ENCODE measurements around the gene SLC12A7.

Gene SLC12A7

GRCh38 chr5:1045960-1046560 lies 65.8 kb downstream of the SLC12A7 start:
- DNase-seq = no peak

- DNase-seq = no peak
Measured at GRCh38 chr5:1044117-1044516, 67.7 kb downstream of the SLC12A7 start.

DNA sequence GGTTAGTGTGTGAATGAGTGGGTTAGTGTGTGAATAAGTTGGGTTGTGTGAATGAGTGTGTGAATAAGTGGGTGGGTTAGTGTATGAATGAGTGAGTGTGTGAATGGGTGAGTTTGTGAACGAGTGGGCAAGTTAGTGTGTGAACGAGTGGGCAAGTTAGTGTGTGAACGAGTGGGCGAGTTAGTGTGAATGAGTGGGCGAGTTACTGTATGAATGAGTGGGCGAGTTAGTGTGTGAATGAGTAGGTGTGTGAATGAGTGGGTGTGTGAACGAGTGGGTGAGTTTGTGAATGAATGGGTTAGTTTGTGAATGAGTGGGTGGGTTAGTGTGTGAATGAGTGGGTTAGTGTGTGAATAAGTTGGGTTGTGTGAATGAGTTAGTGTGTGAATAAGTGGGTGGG lies 68.5 kb downstream of the SLC12A7 start:
- no peak for DNase-seq

DNA sequence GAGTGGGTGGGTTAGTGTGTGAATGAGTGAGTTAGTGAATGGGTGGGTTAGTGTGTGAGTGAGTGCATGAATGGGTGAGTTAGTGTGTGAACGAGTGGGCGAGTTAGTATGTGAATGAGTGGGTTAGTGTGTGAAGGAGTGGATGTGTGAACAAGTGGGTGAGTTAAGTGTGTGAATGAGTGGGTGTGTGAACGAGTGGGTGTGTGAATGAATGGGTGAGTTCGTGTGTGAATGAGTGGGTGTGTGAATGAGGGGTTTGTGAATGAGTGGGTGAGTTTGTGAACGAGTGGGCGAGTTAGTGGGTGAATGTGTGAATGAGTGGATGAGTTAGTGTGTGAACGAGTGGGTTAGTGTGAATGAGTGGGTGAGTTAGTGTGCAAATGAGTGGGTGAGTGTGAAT lies 69.2 kb downstream of the SLC12A7 start:
- no peak for DNase-seq

- no peak for DNase-seq
Measured at GRCh38 chr5:1041225-1042143, 70.4 kb downstream of the SLC12A7 start.

DNA sequence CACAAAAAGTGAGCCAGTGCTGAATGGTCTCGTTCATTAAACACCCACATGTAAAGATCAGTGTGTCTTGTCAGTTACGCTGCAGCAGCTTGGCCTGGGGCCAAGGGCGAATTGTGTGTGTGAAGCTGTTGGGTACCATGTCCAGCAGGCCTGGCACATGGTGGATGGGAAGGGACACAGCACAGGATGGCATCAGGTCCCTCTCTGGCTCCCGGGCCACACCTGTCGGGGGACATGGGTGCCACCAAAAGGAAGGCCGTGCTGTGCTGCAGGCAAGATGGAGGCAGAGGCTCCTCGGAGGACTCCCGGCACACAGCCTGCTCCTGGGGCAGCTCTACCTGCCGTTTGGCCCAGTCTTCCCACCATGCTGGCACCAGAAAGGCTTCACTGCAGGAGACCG lies 71.3 kb downstream of the SLC12A7 start:
- DNase-seq = no peak

- DNase-seq = no peak
Measured at GRCh38 chr5:1039706-1040260, 72.1 kb downstream of the SLC12A7 start.

GRCh38 chr5:1039210-1039548 lies 72.7 kb downstream of the SLC12A7 start:
- DNase-seq = no peak

DNA sequence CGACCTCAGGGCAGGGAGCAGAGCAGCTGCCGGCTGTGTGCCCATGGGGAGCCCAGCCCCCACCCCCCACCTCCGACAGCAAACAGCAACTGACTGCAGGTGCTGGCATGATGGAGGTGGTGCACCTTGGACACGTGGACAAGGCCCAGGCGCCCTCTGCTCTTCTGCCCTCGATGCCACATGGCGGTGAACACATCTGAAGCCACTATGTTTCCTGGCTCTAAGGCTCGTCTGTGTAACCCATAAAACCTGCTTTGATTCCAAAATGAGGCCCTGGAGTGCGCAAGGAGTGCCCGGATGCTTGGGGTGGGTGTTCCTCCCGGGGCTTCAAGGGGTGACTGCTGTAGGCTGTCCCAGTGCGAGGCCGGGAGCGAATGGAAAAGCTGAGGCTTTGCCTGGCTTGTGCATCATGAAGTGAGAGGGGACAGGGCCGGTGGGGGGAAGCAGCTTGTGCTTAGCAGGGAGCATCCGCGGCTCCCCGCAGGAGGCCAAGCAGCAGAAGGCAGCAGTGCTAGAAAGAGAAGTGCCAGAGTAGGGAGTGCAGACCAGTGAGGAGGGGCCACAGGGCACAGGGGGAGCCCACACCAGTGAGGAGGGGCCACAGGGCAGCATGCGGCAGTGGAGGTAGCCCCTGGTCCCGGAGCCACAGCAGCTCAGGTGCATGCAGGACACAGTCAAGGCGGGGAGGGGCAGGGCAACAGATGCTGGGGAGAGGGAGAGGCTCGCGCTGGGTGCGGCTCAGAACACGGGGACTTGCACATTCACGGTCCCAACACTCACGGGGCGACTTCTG lies 73.2 kb downstream of the SLC12A7 start:
- no peak for DNase-seq

- no peak for DNase-seq
Measured at GRCh38 chr5:1037671-1038416, 74.0 kb downstream of the SLC12A7 start.

GRCh38 chr5:1037123-1037670 lies 74.7 kb downstream of the SLC12A7 start:
- DNase-seq = no peak

DNA sequence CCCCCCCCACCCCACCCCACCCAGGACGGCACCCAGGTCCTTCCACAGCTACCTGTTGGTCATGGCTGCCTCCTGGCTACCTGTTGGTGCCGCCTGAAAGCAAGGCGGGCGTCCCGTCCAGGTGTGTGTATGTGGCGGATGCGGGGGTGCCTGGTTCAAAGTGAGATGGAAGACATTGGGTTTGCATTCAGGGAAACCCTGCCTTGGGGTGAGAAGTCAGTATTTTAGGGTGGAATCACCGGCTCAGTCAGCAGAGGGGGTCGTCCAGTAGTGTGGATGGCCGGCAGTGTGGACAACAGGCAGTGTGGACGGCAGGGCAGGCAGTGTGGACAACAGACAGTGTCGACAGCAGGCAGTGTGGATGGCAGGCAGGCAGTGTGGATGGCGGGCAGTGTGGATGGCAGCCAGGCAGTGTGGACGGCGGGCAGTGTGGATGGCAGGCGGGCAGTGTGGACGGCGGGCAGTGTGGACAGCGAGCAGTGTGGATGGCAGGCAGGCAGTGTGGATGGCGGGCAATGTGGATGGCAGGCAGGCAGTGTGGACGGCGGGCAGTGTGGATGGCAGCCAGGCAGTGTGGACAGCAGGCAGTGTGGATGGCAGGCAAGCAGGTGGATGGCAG lies 75.2 kb downstream of the SLC12A7 start:
- DNase-seq = no peak

DNA sequence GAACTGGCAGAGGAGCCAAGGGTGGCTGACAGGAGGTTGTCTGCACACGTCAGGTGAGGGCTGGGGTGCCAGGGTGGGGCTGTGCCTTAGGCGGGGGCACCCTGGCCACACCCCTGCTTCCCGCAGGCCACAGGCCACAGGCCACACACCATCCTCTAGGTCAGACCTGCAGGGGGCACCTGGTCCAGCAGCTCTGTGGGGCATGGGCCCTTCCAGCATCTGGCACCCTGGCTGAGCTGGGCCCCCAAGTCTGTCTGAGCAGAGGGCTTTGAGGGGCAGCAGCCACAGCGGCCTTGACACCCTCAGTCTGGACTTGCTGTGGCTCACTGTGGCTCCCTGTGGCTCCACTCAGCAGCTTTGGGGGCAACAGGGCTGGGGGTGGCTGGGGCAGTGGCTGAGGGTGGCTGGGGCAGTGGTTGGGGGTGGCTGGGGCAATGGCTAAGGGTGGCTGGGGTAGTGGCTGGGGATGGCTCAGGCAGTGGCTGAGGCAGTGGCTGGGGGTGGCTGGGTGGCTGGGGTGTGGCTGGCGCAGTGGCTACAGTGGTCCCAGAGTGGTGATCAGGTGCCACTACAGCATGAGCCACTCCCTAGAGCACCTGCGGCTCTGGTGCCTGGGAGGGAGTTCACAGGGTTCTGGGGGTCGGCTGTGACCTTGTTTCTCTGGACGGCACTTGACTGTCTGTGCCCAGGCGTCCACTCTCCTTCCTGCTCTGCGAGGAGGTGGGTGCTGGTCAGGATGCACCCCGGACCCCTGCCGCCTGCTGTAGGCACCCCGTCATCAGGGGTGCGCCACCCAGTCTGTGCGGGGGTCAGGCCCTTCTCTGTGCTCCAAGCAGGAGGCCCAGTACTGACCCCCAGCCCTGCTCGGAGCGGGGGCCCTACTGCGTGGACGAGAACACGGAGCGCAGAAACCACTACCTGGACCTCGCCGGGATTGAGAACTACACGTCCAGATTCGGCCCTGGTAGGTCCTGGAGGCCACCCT lies 76.2 kb downstream of the SLC12A7 start:
- DNase-seq = no peak

DNA sequence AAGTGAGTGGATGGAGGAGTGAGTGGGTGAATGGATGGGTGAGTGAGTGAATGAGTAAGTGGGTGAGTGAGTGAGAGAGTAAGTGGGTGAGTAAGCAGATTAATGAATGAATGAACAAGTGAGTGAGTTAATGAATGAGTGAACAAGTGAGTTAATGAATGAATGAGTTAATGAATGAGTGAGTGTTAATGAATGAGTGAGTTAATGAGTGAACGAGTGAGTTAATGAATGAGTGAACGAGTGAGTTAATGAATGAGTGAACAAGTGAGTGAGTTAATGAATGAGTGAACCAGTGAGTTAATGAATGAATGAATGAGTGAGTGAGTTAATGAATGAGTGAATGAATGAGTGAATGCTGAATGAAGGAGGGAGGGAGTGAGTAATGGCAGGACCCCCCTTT lies 76.9 kb downstream of the SLC12A7 start:
- DNase-seq = no peak

DNA sequence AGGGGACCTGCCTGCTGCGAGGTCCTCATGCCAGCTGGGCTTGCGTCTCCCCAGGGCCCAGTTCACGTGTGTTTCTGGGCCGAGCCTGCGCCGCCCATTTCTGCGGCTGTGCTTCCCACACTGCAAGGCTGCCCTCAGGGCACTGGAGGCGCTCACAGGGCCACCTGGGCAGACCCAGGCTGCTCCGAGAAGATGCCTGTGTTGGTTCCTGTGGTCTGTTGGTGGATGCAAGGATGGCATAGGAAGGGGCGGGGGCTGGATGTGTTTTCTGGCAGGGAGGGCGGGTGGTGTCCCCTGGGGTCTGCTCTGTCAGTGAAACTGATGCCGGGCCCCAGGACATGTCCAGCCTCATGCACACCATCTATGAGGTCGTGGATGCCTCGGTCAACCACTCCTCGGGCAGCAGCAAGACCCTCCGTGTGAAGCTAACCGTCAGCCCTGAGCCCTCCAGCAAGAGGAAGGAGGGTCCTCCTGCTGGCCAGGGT lies 77.4 kb downstream of the SLC12A7 start:
- no peak for DNase-seq

GRCh38 chr5:1033606-1034420 lies 78.0 kb downstream of the SLC12A7 start:
- DNase-seq = no peak

GRCh38 chr5:1033178-1033577 lies 78.7 kb downstream of the SLC12A7 start:
- DNase-seq = no peak

DNA sequence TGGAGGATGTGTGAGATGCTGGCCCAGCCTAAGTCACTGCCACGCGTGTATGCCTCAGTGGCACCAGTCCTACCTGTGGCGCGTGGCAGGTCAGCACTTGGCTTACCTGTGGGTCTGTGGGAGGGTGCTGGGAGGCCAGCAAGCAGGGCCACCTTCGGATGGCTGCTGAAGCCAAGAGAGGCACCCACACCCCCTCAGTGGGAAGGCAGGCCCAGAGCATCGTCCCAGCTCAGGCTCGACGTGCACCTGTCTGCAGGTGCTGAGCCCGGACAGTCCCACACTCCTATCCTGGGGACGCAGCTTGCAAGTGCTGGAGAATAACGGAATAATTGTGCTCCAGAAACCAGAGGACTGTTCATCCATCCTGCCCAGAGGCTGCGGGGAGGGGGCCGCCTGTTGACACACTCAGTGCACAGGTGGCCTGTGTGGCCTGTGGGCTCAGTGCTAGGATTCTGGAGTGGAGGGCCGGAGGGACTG lies 79.3 kb downstream of the SLC12A7 start:
- no peak for DNase-seq

DNA sequence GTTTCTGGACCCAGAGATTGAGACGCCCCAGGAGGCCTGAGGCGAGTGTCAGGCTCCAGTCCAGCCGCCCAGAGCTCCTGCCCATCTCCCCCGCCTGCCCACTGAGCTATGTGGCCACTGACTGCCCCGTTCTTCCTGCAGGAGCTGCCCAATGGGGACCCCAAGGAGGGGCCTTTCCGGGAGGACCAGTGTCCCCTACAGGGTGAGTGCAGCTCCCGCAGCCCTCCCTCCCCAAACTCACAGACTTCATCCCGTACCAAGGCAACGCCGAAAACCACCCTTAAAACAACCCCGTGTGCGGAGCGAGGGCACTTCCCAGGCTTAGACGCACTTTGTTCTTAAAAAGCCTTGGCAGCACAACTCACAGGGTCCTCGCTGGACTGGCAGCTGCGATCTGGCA lies 79.9 kb downstream of the SLC12A7 start:
- DNase-seq = no peak
